Fibroblast of the conjunctiva (primary cell): ENCODE results near the gene PRSS2.

ENCODE experiments used
- DNase-seq: peaks from one replicate; pipeline ENCODE4 v3.0.0-alpha.2; 2010; ENCODE audit warnings: low read depth

Gene PRSS2

GRCh38 chr7:142787034-142787768, 16.4 kb downstream of the PRSS2 start:
- no peak for DNase-seq

DNA sequence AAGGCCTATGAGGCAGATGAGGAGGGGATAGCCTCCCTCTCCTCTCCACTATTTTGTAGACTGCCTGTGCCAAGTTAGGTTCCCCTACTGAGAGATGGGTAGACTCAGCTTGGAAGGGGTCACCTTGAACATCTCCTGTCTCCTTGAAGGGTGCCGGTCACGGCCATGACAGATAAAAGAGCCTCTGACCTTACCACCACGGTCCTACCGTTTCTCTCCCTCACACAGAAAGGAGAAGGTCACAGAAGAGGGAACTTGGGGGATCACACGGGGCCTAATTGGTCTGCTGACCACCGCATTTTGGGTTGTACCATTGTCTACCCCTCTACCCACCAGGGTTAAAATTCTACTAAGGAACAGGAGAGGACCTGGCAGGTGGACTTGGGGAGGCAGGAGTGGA, 17.0 kb downstream of the PRSS2 start:
- no peak for DNase-seq

- no peak for DNase-seq
Observed at GRCh38 chr7:142788303-142789289, 17.8 kb downstream of the PRSS2 start.

DNA sequence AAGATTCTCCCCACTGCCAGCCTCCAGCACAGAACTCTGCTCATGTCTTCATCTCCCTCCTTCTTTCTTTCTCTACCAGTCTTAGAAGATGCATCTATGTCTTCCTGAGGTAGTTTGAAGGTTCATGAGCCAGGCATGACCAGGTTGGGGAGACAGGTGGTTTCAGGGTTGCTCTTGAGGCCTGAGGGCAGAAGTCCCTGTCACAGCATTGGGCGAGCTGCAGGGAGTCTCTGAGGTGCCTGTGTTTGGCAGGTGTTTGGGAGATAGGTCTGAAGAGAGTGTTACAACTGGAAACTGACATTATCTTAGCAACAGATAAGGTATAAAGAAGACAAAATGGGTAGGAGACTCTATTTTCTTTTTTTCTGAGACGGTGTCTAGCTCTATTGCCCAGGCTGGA, 18.7 kb downstream of the PRSS2 start:
- no peak for DNase-seq

GRCh38 chr7:142790056-142790455, 19.3 kb downstream of the PRSS2 start:
- no peak for DNase-seq

- DNase-seq: no peak
Observed at GRCh38 chr7:142790555-142790954, 19.8 kb downstream of the PRSS2 start.

DNA sequence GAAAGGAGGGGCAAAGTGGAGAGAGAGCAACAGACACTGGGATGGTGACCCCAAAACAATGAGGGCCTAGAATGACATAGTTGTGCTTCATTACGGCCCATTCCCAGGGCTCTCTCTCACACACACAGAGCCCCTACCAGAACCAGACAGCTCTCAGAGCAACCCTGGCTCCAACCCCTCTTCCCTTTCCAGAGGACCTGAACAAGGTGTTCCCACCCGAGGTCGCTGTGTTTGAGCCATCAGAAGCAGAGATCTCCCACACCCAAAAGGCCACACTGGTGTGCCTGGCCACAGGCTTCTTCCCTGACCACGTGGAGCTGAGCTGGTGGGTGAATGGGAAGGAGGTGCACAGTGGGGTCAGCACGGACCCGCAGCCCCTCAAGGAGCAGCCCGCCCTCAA, 20.7 kb downstream of the PRSS2 start:
- DNase-seq: no peak

GRCh38 chr7:142792129-142792528, 21.4 kb downstream of the PRSS2 start:
- DNase-seq: no peak

DNA sequence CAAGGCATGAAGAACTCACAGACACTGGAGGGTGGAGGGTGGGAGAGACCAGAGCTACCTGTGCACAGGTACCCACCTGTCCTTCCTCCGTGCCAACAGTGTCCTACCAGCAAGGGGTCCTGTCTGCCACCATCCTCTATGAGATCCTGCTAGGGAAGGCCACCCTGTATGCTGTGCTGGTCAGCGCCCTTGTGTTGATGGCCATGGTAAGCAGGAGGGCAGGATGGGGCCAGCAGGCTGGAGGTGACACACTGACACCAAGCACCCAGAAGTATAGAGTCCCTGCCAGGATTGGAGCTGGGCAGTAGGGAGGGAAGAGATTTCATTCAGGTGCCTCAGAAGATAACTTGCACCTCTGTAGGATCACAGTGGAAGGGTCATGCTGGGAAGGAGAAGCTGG, 21.8 kb downstream of the PRSS2 start:
- DNase-seq: no peak

DNA sequence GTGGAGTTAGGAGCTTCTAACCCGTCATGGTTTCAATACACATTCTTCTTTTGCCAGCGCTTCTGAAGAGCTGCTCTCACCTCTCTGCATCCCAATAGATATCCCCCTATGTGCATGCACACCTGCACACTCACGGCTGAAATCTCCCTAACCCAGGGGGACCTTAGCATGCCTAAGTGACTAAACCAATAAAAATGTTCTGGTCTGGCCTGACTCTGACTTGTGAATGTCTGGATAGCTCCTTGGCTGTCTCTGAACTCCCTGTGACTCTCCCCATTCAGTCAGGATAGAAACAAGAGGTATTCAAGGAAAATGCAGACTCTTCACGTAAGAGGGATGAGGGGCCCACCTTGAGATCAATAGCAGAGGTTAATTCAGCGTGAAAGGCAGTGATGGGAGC, 22.4 kb downstream of the PRSS2 start:
- DNase-seq: no peak

- no peak for DNase-seq
Observed at GRCh38 chr7:142795339-142795863, 24.6 kb downstream of the PRSS2 start.

DNA sequence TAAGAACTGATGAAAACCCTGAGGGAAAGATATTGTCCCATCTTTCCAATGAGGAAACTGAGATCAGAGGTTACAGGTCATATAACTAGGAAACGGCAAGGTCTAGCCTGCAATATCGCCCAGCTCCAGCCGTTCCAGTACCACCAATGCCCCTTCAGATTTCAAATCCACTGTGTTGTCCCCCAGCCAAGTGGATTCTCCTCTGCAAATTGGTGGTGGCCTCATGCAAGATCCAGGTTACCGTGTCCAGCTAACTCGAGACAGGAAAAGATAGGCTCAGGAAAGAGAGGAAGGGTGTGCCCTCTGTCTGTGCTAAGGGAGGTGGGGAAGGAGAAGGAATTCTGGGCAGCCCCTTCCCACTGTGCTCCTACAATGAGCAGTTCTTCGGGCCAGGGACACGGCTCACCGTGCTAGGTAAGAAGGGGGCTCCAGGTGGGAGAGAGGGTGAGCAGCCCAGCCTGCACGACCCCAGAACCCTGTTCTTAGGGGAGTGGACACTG, 25.3 kb downstream of the PRSS2 start:
- no peak for DNase-seq

- no peak for DNase-seq
Observed at GRCh38 chr7:142796501-142797390, 26.0 kb downstream of the PRSS2 start.

DNA sequence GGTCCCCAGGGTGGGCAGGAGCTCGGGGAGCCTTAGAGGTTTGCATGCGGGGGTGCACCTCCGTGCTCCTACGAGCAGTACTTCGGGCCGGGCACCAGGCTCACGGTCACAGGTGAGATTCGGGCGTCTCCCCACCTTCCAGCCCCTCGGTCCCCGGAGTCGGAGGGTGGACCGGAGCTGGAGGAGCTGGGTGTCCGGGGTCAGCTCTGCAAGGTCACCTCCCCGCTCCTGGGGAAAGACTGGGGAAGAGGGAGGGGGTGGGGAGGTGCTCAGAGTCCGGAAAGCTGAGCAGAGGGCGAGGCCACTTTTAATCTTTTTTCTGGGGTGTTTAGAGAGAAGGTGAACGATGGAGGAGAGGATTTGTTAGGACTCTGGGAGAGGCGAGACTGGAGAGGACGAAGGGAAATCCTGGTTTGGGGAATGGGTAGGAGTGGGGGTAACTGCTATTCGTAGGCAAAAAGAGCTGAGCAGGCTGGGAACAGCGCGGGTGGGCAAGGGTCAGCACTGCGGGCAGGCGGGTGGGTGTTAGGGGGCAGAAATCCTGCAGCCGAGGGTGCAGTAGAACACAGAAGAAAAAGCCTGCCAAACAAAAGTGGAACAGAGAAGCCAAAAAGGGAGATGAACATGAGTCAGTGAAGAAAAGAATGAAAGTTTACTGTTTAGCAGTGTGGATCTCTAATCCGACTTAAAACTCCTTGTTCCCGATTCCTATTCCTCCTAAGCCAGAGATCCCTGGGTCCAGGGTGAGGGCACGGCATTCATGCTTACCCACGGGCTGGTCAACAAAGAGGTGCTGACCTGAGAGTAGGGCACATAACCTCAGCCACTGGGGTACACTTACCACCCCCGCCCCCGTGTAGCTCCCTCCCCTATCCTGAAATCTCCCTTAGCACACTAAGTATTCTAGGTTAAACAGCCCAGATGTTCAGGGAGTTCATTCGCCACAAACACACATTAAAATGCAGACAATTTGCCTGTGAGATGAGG, 26.9 kb downstream of the PRSS2 start:
- no peak for DNase-seq

DNA sequence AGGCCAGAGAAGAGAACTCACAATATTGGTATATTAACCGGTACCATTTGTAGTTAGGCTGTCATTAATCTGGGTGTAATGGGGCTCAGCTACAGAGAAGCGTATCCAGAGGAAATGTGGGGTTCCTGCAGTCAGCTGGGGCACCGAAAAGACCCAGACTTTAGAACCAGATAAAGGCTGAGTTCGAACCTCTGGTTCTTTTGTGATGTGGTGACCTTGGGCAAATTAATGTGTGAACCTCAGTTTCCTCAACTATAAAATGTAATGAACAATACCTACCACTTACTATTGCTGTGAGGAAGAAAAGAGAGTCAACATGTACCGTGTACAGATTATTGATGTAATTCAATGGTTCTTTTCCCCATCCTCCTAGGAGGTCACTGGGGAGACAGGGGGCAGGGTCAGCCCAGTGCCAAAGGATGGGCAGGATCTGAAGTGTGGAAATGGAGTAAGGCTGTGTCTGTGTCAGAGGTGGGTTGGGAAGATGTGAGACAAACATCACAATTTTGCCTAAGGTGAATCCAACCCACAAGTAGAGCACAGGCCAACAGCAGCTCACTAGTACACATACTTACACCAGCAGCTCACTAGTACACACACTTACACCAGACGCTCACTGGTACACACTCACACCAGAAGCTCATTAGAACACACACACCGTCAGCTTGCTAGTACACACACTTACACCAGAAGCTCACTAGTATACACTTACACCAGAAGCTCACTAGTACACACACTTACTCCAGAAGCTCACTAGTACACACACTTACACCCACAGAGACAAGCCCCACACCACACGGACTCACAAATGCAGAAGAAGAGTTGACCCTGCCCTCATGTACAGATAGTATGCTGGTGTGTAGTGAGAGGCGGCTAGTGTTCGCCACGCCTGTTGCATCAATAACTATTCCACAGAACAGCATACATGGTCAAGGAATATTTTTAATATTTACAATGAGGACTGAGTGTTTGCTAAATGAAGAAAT, 28.0 kb downstream of the PRSS2 start:
- DNase-seq: no peak

DNA sequence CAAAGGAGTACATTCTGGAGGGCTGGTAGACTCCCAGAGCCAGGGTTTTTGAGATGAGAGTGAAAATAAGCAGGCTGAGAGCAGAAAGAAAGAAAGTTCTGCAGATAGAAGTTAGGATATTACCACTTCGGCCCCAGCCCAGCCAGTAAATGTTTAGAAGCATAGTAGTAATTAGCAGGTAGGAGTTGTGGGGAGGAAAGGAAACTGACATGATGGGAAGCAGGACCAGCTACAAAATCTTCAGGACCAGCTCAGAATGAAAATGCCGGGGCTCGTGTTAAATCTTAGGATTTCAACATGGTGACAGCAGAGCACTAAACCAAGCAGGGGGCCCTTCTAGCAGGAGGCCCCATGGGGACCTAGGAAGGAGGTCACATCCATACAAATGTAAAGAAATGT, 28.7 kb downstream of the PRSS2 start:
- no peak for DNase-seq

DNA sequence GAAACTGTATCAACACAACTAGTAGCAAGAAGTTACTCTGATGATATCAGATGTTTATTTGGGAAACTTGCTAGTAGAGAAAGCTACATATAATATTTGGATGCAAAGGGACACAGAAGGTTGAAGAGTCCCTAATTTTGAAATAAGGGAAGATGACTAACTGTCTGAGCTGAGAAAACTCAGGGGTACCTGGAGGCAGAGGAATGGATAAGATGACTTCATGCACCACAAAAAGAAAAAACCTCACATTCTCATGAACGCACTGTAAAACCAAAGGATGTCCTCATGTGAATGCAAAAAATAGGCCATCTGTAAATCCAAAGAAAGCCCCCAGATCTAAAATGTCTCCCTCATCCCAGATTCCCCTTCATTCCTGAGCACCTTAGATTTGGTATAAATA, 29.3 kb downstream of the PRSS2 start:
- no peak for DNase-seq

- no peak for DNase-seq
Observed at GRCh38 chr7:142800699-142801260, 30.0 kb downstream of the PRSS2 start.
